Esophagus muscularis mucosa (tissue), 4 donors: ENCODE results near the gene RAD51B. TPM values are rescaled to one million over a fixed set of nuclear protein-coding genes. Genes with fewer than 3 reads are reported as not detected.

Experiments used
- DNase-seq: peaks from one replicate; pipeline ENCODE4 v3.0.0-alpha.2; 2017; ENCODE audit errors: extremely low spot score
- H3K27ac ChIP-seq, 4 donors: fragments of 200-600 bp; sonication (generic); replicated peaks in 1 of 4; 1 replicate in 3 of 4; 2 replicates in 1 of 4; pipeline ENCODE4 v1.5.1; 2016 to 2019; ENCODE audit warnings: mild to moderate bottlenecking in 1 of 4
- H3K27me3 ChIP-seq, 4 donors: fragments of 200-600 bp; sonication (generic); one replicate each; pipeline versions ENCODE4 v1.5.1 to v1.6.0; 2016 to 2019
- H3K36me3 ChIP-seq, 4 donors: fragments of 200-600 bp; sonication (generic); one replicate each; pipeline ENCODE4 v1.5.1; 2016 to 2019
- H3K4me1 ChIP-seq, 4 donors: fragments of 200-600 bp; sonication (generic); one replicate each; pipeline ENCODE4 v1.5.1; 2016 to 2019
- H3K4me3 ChIP-seq, 4 donors: fragments of 200-600 bp; sonication (generic); 1 replicate in 2 of 4; 2 replicates in 2 of 4; pipeline ENCODE4 v1.5.1; 2016 to 2019; ENCODE audit warnings: mild to moderate bottlenecking in 4 of 4, moderate library complexity in 1 of 4
- H3K9me3 ChIP-seq, 4 donors: fragments of 200-600 bp; sonication (generic); 1 replicate in 3 of 4; 2 replicates in 1 of 4; pipeline ENCODE4 v1.5.1; 2016 to 2019
- EP300 ChIP-seq: sonication (generic); formaldehyde crosslinking; IDR thresholded peaks from one replicate; pipeline ENCODE4 v1.6.1; 2017; ENCODE audit warnings: antibody characterized with exemption
- POLR2A ChIP-seq: fragments of 450-650 bp; IDR thresholded peaks from one replicate; pipeline ENCODE4 v1.6.1; 2017; ENCODE audit warnings: antibody characterized with exemption, moderate library complexity, mild to moderate bottlenecking, low read depth
- POLR2AphosphoS5 ChIP-seq, 2 donors: sonication (generic); formaldehyde crosslinking; IDR thresholded peaks; one replicate each; pipeline ENCODE4 v1.6.1; 2017; ENCODE audit warnings: antibody characterized with exemption in 2 of 2
- WGBS: methylation state at CpG from one replicate; pipeline ENCODE4 v1.1.5; 2018; 5-methylcytosine and 5-hydroxymethylcytosine counted together
- intact Hi-C: fragments of 100-400 bp; cut with DNase I; formaldehyde crosslinking; loops from one replicate; pipeline ENCODE4 v1.15.1; 2023
- total RNA-seq, 4 donors: library from RNA; depleted of rRNA; stranded (reverse); fragments of >200 nt; gene quantifications; one replicate each; pipeline versions ENCODE4 v1.1.0 to v1.2.1, GENCODE V29; 2016
- TF ChIP-seq, protein P1 (sequence below), 3 experiments: fragments of 200-600 bp in 2 of 3; fragments of 450-650 bp in 1 of 3; sonication (generic) in 2 of 3; IDR thresholded peaks; one replicate each; pipeline ENCODE4 v1.5.1; 2017 to 2019; ENCODE audit warnings: antibody characterized with exemption in 3 of 3, mild to moderate bottlenecking in 2 of 3, moderate library complexity in 1 of 3

The RAD51B gene
- total RNA-seq, 4 donors from 2014 or later = 2.8 to 11.1 (median 5.1) TPM

DNA sequence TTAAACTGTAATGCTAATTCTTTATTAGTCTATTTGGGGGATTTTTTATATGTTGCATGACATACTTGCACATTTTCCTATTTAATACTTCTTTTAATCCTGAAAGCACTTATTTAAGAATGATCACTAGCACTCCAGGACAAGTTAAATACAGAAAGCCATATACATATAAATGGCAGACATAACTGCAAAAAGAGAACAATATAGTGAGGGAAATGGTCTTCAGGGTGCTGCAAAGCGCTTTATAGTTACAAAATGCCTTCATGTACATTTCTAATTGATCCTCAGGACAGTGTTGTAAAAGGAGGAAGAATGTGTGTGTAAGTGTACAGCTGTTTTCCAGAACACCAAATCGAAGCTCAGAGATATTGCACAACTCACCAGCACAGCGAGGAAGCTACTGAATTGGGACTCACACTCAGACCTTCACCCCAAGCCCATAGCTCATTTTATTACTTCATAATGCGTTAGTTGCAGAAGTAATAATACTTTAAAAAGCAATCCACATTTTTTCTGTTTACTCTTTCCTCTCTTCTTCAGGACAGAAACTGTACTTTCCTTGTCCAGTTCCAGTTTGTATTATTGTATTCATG, 428.2 kb downstream of the RAD51B start:
- Histone ChIP-seq H3K4me1 (peaks cover 76 to 90% (median 89%) of the 10 kb centered on the region in 4 donors), H3K27ac (peak overlapping the region; percentile 82 to 87 (median 84)), H3K4me3 (no peak overlapping the region), H3K9me3 (no peaks in the 10 kb centered on the region), H3K36me3 (no peaks in the 10 kb centered on the region), H3K27me3 (no peaks in the 10 kb centered on the region)
- DNase-seq = no peak
- TF ChIP-seq POLR2A (no peak), POLR2AphosphoS5 (IDR thresholded peaks at IDR 0.05) (peak; percentile 33 to 42), EP300 (no peak)
- WGBS = 39% methylated on average over 4 of the region's 4 CpGs
- intact Hi-C loops = loop anchor here (2.0 to 5.0 kb wide), 4 partner anchors 300 to 569 kb away; no protein-coding TSS in a partner anchor

DNA sequence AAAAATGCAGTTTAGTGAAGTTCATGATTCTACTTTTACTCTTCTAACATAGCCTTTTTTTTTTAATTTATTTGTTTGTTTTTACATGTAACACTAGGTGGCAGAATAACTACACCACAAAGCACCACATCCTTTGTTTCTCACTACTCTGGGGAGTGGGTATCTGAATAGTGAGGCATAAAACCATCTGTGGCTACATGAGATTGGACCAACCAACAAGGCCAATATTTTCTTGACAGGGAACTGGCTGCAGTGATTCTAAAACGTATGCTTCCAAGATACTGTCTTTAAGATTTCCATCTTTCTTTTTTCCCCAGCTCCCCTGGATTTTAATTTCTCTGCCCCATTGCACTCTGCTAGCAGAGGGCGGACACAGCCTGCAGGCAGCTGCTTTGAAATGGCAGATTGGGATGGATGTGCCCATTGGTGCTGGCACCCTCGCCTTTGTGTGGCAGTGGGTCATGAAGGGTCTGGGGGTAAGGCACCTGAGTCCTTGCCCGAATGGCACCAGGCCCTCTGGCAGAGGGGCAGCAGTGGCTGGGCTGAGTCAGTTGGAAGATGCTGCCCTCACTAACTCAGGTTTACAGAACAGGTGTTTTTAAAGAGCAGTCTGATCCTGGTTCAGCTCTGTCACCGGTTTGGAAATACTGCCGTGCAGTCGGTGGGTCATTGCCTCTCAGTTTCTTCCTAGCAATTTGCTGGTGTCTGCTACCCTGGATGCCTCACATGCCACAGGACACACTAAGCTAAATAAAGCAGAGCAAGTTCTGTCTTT, 429.1 kb downstream of the RAD51B start:
- H3K4me1 ChIP-seq = peaks cover 72 to 86% (median 83%) of the 10 kb centered on the region in 4 donors
- peak; percentile 33 to 44 for TF ChIP-seq POLR2AphosphoS5 (IDR thresholded peaks at IDR 0.05)
- TF ChIP-seq POLR2A = no peak
- TF ChIP-seq, protein P1, sequence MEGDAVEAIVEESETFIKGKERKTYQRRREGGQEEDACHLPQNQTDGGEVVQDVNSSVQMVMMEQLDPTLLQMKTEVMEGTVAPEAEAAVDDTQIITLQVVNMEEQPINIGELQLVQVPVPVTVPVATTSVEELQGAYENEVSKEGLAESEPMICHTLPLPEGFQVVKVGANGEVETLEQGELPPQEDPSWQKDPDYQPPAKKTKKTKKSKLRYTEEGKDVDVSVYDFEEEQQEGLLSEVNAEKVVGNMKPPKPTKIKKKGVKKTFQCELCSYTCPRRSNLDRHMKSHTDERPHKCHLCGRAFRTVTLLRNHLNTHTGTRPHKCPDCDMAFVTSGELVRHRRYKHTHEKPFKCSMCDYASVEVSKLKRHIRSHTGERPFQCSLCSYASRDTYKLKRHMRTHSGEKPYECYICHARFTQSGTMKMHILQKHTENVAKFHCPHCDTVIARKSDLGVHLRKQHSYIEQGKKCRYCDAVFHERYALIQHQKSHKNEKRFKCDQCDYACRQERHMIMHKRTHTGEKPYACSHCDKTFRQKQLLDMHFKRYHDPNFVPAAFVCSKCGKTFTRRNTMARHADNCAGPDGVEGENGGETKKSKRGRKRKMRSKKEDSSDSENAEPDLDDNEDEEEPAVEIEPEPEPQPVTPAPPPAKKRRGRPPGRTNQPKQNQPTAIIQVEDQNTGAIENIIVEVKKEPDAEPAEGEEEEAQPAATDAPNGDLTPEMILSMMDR (IDR thresholded peaks at IDR 0.05) = peak; percentile 55 to 65 (median 63)
- no peak for TF ChIP-seq EP300
- intact Hi-C loops = loop anchor here (2.0 to 5.0 kb wide), 4 partner anchors 299 to 568 kb away; no protein-coding TSS in a partner anchor
- peak overlapping the region; percentile 82 to 87 (median 84) for H3K27ac ChIP-seq
- no peaks in the 10 kb centered on the region for H3K36me3 ChIP-seq
- no peak overlapping the region for H3K4me3 ChIP-seq
- WGBS = 32% methylated on average over 6 of the region's 7 CpGs
- no peaks in the 10 kb centered on the region for H3K9me3 ChIP-seq
- H3K27me3 ChIP-seq = no peaks in the 10 kb centered on the region
- DNase-seq = no peak

DNA sequence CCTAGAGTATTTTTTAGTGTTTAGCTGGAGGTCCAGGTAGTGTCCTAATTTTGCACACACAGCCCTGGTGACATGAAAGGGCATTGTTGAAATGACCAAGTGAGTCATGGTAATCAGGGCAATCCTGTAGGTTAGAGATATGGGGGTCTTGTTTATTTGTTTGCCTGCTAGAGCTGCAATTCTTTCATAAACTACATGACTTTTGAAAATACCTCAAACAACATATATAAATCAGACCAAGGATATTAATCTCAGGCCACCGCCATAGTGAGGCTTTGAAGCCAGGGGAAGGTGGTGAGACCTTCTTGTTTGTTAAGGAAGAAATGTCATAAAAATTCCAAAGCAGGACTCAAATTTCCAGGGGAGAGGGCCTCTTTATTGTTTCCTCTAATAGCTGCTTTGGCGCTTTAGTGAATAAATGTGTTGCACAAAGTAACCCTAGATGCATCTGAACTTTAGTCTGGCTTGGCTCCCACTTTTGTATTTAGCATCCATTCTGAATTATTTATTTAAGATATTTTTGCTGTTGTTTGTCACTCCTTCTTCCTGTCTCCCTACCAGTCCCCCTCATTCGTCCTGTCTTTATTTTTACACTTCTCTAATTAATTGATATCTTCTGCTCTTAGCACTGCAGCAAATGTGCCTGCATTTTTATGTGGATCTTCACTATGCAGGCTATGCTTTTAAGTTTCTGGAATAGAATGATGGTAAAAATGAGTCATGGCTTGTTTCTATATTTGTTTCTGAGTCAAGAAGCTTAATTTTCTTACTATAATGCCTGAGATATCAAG, 430.3 kb downstream of the RAD51B start:
- H3K9me3 ChIP-seq = no peaks in the 10 kb centered on the region
- DNase-seq = no peak
- no peaks in the 10 kb centered on the region for H3K27me3 ChIP-seq
- peak overlapping the region; percentile 82 to 87 (median 84) for H3K27ac ChIP-seq
- no peak overlapping the region for H3K4me3 ChIP-seq
- no peaks in the 10 kb centered on the region for H3K36me3 ChIP-seq
- H3K4me1 ChIP-seq = peaks cover 67 to 77% (median 73%) of the 10 kb centered on the region in 4 donors
- intact Hi-C loops = loop anchor here (2.0 to 5.0 kb wide), 5 partner anchors 297 to 567 kb away; no protein-coding TSS in a partner anchor
- 47% methylated on average over 3 of the region's 3 CpGs for WGBS
- TF ChIP-seq, protein P1 (IDR thresholded peaks at IDR 0.05) = no peak
- TF ChIP-seq POLR2AphosphoS5 (IDR thresholded peaks at IDR 0.05) = peak in 1 of 2 donors; percentile 52

DNA sequence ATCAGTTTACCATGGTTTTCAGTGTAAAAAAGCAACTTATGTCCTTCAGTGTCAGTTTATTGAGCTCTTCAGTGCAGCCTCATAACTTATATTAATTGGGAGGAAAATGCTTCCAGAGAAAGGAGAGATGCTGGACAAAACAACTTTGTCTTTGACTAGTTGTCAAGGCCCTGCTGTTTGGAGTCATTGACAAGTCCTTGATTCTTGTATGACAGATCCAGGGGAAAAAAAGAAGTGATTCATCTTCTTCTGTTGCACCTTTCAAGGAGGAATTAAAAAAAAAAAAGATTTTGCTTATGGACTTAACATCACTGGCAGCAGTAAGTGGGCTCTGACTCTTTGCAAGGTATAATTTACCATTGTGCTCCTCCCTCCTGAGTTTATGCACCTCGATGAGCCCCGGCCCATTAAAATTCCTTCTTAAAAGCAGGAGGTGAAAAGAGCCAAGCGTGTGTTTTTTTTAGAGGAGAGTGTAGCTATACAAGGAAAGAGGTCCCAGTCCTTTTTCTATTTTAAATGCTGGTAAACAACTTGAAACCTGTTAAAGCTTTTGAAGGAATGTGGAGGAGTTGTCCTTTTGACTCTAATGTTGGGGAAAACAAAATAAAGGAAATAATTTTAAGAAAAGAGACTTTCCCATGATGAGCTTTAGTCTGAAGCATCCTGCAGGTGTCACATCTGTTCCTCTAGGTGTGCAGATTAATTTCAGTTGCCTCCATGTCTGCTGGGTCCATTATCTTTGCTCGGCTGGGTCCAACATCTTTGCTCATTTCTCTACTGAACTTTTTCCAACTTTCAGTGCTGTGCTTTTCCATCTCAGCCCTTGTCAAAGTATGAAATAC, 431.6 kb downstream of the RAD51B start:
- TF ChIP-seq, protein P1 (IDR thresholded peaks at IDR 0.05) = peak in 1 of 3 experiments; percentile 15
- TF ChIP-seq POLR2AphosphoS5 (IDR thresholded peaks at IDR 0.05) = no peak
- 46% methylated on average over 4 of the region's 4 CpGs for WGBS
- no peaks in the 10 kb centered on the region for H3K36me3 ChIP-seq
- H3K4me3 ChIP-seq = no peak overlapping the region
- no peaks in the 10 kb centered on the region for H3K27me3 ChIP-seq
- no peaks in the 10 kb centered on the region for H3K9me3 ChIP-seq
- DNase-seq = no peak
- intact Hi-C loops = loop anchor here (5.0 kb wide), 1 partner anchor 416 kb away; no protein-coding TSS in a partner anchor
- H3K4me1 ChIP-seq = peaks cover 54 to 77% (median 69%) of the 10 kb centered on the region in 4 donors
- H3K27ac ChIP-seq = peak overlapping the region; percentile 82 to 87 (median 84)
